Progenitor cell of endocrine pancreas (in vitro differentiated cells): ENCODE measurements around the gene CCDC77. TPM values are rescaled to one million over a fixed set of nuclear protein-coding genes. Genes with fewer than 3 reads are reported as not detected.
A peak's percentile ranks its signal among the peaks of the same experiment; 100 is the strongest.

Experiments used
- DNase-seq: peaks from one replicate; pipeline ENCODE4 v3.0.0; 2021; ENCODE audit warnings: low spot score; ENCODE audit not compliant: unreplicated experiment
- H3K27ac Mint-ChIP-seq: 2 replicates; pipeline ENCODE4 v1.8.0; 2021; ENCODE audit warnings: mild to moderate bottlenecking, moderate library complexity, mixed read lengths
- H3K27me3 Mint-ChIP-seq: 2 replicates; pipeline ENCODE4 v1.8.0; 2021; ENCODE audit warnings: mixed read lengths
- H3K36me3 Mint-ChIP-seq: 2 replicates; pipeline ENCODE4 v1.8.0; 2022; ENCODE audit warnings: mixed read lengths; ENCODE audit not compliant: insufficient read depth
- H3K4me1 Mint-ChIP-seq: 2 replicates; pipeline ENCODE4 v1.8.0; 2021; ENCODE audit warnings: low read depth, mixed read lengths
- H3K4me3 Mint-ChIP-seq: 2 replicates; pipeline ENCODE4 v1.8.0; 2021; ENCODE audit warnings: low read depth, mild to moderate bottlenecking, moderate library complexity, mixed read lengths
- H3K9me3 Mint-ChIP-seq: 2 replicates; pipeline ENCODE4 v1.8.0; 2021; ENCODE audit warnings: low read depth, mixed read lengths
- CTCF ChIP-seq: fragments of 200-600 bp; sonication (generic); IDR thresholded peaks from one replicate; pipeline ENCODE4 v1.5.0; 2021; ENCODE audit warnings: antibody characterized with exemption, mild to moderate bottlenecking; ENCODE audit not compliant: unreplicated experiment
- total RNA-seq: library from RNA; stranded (reverse); gene quantifications from 2 replicates; pipeline ENCODE4 v1.2.1, GENCODE V29; 2021

Gene CCDC77
- total RNA-seq, 1 donor from 2014 or later, result 38.8 TPM

DNA sequence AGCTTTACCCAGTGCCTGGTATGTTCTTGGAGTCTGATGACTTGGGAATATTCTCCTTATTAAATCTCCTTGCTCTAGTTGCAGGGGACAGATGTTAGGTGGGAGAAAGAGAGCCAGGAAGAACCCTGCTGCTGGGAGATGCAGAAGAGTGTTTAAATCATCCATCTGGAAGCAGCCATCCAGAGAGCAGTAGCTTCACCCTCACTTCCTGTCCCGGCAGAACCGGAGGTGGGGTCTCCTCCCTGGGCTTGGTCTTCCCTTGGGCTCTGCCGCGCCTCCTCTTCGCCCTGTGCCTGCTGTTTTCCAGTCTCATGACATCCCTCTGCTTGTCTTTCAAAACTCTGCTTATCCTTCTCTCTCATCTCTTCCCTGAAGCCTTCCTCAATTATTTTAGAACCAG lies 73.8 kb downstream of the CCDC77 start:
- no peaks in the 10 kb centered on the region for H3K27me3 Mint-ChIP-seq
- H3K27ac Mint-ChIP-seq, result peak overlapping the region; percentile 1
- H3K36me3 Mint-ChIP-seq, result peaks cover 5% of the 10 kb centered on the region
- DNase-seq, result no peak
- peaks cover 24% of the 10 kb centered on the region for H3K4me1 Mint-ChIP-seq
- no peak for TF ChIP-seq CTCF
- no peak overlapping the region for H3K4me3 Mint-ChIP-seq
- no peaks in the 10 kb centered on the region for H3K9me3 Mint-ChIP-seq

DNA sequence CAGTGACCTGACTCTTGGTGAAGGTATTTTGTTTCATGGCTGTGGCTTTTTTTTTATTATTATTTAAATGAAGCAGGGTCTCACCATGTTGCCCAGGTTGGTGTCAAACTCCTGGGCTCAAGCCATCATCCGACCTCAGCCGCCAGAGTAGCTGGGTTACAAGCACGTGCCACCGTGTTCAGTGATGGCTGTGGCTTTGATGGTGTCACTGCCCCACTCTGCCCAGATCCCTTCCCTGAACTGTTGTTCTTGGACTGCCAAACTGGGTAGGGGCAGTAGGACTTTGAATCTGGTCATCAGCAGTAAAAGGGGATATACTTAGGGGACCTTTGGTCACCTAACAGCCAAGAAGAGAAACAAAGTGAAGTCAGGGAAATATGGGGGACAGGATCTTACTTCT lies 77.7 kb downstream of the CCDC77 start:
- Mint-ChIP-seq H3K27me3 (no peaks in the 10 kb centered on the region), H3K4me1 (peaks cover 22% of the 10 kb centered on the region), H3K27ac (no peak overlapping the region), H3K9me3 (no peaks in the 10 kb centered on the region), H3K4me3 (no peak overlapping the region), H3K36me3 (peaks cover 7% of the 10 kb centered on the region)
- TF ChIP-seq CTCF, result no peak
- DNase-seq, result no peak

DNA sequence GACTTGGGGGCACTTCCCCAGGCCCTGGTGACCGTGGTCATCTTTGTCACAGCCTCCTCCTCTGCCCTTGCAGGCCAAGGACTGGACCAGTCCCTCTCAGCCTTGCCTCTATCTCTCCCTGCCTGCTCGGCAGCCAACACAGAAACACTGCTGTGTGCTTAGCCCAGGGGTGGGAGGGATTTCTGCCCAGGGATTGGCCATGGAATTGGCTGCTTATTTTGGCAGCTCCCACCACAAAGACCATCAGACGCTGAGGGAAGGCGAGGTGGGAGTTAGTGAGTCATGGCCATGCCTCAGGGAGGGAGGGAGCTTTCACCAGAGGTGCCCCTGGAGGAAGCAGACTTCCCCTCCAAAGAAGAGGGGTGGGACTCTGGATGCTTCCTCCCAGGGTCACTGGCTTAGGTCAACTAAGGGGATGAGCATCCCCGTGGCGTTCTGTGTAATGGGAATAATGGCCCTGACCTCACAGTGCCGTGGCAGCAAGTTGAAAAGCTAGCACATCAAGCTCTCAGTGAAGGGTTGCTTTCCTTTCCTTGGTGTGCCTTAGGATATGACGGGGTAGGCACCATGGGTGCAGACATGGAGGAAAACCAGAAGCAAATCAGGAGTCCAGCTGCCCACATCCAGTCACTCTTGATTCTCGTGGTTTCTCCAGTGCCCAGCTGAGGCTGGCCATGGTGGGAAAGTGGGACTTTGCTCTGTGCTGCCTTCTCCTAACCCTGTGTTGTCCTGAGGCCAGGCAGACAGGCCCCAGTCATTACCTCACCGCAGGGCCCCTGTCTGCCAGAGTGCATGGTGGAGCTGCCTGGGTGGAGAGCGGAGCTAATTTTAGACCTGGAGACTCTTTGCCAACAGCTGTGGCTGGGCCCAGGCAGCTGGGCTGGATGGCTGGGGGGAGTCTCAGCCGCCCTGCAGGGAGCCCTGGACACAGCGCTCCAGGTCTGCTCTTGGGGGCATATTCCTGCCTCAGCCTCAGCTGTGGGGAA lies 79.7 kb downstream of the CCDC77 start:
- peaks cover 7% of the 10 kb centered on the region for H3K36me3 Mint-ChIP-seq
- no peaks in the 10 kb centered on the region for H3K9me3 Mint-ChIP-seq
- DNase-seq, result no peak
- peaks cover 20% of the 10 kb centered on the region for H3K4me1 Mint-ChIP-seq
- no peak for TF ChIP-seq CTCF
- H3K4me3 Mint-ChIP-seq, result no peak overlapping the region
- no peaks in the 10 kb centered on the region for H3K27me3 Mint-ChIP-seq
- H3K27ac Mint-ChIP-seq, result no peak overlapping the region

DNA sequence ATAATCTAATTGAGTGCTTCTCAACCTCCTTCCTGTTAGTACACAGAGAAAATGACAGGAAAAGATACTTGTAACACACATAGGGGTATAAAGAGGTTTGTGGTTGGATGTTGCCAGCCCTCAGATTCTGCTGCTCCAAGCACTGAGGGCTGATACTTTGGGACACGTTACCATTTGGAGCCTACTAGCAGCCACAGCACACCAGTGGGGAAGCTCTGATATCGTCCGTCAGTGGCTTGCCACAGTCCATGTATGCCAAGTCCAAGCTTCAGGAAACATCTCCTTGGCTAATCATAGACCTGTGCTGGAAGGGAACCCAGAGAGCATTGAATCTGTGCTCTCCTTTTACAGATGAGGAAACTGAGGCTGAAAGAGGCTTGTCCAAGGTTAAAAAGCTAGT lies 80.6 kb downstream of the CCDC77 start:
- DNase-seq, result no peak
- TF ChIP-seq CTCF, result no peak
- Mint-ChIP-seq H3K4me1 (peaks cover 13% of the 10 kb centered on the region), H3K36me3 (peaks cover 9% of the 10 kb centered on the region), H3K9me3 (peaks cover 2% of the 10 kb centered on the region), H3K27ac (no peak overlapping the region), H3K27me3 (no peaks in the 10 kb centered on the region), H3K4me3 (no peak overlapping the region)

DNA sequence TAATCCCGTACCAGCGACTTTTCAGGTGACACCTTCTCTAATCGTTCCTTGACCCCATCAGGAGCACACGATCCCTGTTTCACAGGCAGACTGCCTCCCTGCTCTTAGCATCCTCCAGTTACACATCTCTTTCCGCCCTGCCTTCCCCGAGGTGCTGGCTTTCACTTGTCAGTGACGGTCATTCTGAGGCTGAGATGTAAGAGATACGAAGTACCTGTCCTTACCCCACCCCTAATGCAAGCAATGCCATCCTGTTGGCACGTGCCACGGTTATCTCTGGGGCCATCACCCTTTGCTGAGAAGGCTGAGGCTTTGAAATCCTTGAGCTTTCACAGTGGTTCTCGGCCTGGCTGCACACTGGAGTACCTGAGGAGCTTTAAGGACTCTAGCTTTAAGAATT lies 82.7 kb downstream of the CCDC77 start:
- Mint-ChIP-seq H3K4me1 (peaks cover 2% of the 10 kb centered on the region), H3K27ac (no peak overlapping the region), H3K36me3 (peaks cover 21% of the 10 kb centered on the region), H3K4me3 (no peak overlapping the region), H3K9me3 (peaks cover 17% of the 10 kb centered on the region), H3K27me3 (no peaks in the 10 kb centered on the region)
- no peak for TF ChIP-seq CTCF
- no peak for DNase-seq
